GM12878 (cell line): ENCODE data around the gene OTUD3. TPM values are rescaled to one million over a fixed set of nuclear protein-coding genes. Genes with fewer than 3 reads are reported as not detected.

Source experiments
- MXI1 ChIP-seq: fragments of 150-350 bp; IDR thresholded peaks from 2 replicates; pipeline ENCODE4 v1.6.1; 2011; ENCODE audit warnings: low read depth, mild to moderate bottlenecking, inconsistent platforms, low read length, improper control_type of control experiment
- PML ChIP-seq: IDR thresholded peaks from 2 replicates; pipeline ENCODE4 v1.6.1; 2012; ENCODE audit warnings: low read length, inconsistent platforms
- ZBTB33 ChIP-seq: fragments of 450-650 bp; IDR thresholded peaks from 2 replicates; pipeline ENCODE4 v1.6.1; 2017; ENCODE audit warnings: mild to moderate bottlenecking
- ZBTB40 ChIP-seq: fragments of 450-650 bp; IDR thresholded peaks from 2 replicates; pipeline ENCODE4 v1.6.1; 2016; ENCODE audit warnings: mild to moderate bottlenecking, moderate library complexity, borderline replicate concordance
- ZNF622 ChIP-seq: fragments of 450-650 bp; IDR thresholded peaks from 2 replicates; pipeline ENCODE4 v1.6.1; 2017; ENCODE audit warnings: mild to moderate bottlenecking, inconsistent platforms
- polyA plus RNA-seq, 11 experiments: library from polyadenylated mRNA; depleted of rRNA in 4 of 11; unstranded in 6 of 11; stranded (reverse) in 5 of 11; fragments of >200 nt; fragmentation: Nextera tagmentation in 4 of 11; fragmentation: Illumina TruSeq in 1 of 11; extraction: Ambion mirVana in 4 of 11; extraction: Trizol in 1 of 11; gene quantifications; 1 replicate in 1 of 11; 2 replicates in 10 of 11; pipeline versions ENCODE4 v1.2.1 to v1.2.3, GENCODE V29; 2011 to 2016; ENCODE audit warnings: inconsistent platforms in 2 of 11, missing spikeins in 2 of 11, low read depth in 1 of 11
- total RNA-seq, 4 experiments: library from RNA; depleted of rRNA in 3 of 4; stranded (reverse); fragments of >200 nt in 3 of 4; fragmentation: Illumina TruSeq in 1 of 4; extraction: Trizol in 1 of 4; gene quantifications; 2 replicates each; pipeline versions ENCODE4 v1.2.1 to v1.2.3, GENCODE V29; 2013 to 2021

OTUD3 gene
- total and polyA plus RNA-seq, 10 of the 15 experiments (the other 5 are each of a cell fraction or from before 2014, with no cell fraction given): 0.77 to 8.9 (median 4.8) TPM

GRCh38 chr1:19925342-19926070 is 43.3 kb downstream of the OTUD3 start (continued):
- TF ChIP-seq PML (no peak), ZBTB40 (no peak), ZNF622 (no peak), ZBTB33 (no peak), MXI1 (no peak)
- TF ChIP-seq, all 136 proteins: peak for 0
